Peyer's patch (tissue), 4 donors: ENCODE data around the gene KIFAP3. TPM values are rescaled to one million over a fixed set of nuclear protein-coding genes. Genes with fewer than 3 reads are reported as not detected.

Experiments
- DNase-seq, 3 donors: peaks; one replicate each; pipeline ENCODE4 v3.0.0-alpha.2; 2017 to 2019
- H3K27ac ChIP-seq, 4 donors: fragments of 200-600 bp; sonication (generic); one replicate each; pipeline ENCODE4 v1.5.1; 2016 to 2019
- H3K27me3 ChIP-seq, 2 donors: fragments of 200-600 bp; sonication (generic); one replicate each; pipeline ENCODE4 v1.5.1; 2019
- H3K36me3 ChIP-seq, 3 donors: fragments of 200-600 bp; sonication (generic); one replicate each; pipeline ENCODE4 v1.5.1; 2016 to 2019
- H3K4me1 ChIP-seq, 4 donors: fragments of 200-600 bp; sonication (generic); one replicate each; pipeline ENCODE4 v1.5.1; 2016 to 2019
- H3K4me3 ChIP-seq, 4 donors: fragments of 200-600 bp; sonication (generic); 1 replicate in 3 of 4; 2 replicates in 1 of 4; pipeline ENCODE4 v1.5.1; 2016 to 2019; ENCODE audit warnings: mild to moderate bottlenecking in 1 of 4
- H3K9me3 ChIP-seq, 4 donors: fragments of 200-600 bp; sonication (generic); one replicate each; pipeline ENCODE4 v1.5.1; 2016 to 2019; ENCODE audit warnings: mild to moderate bottlenecking in 1 of 4
- POLR2A ChIP-seq, 2 donors: fragments of 450-650 bp; IDR thresholded peaks; one replicate each; pipeline ENCODE4 v1.5.1; 2017; ENCODE audit warnings: antibody characterized with exemption in 2 of 2, mild to moderate bottlenecking in 2 of 2, moderate library complexity in 2 of 2
- total RNA-seq, 4 donors: library from RNA; depleted of rRNA; stranded (reverse); fragments of >200 nt; gene quantifications; one replicate each; pipeline ENCODE4 v1.1.0, GENCODE V29; 2016
- TF ChIP-seq, protein P1 (sequence below), 6 experiments: fragments of 450-650 bp in 4 of 6; fragments of 200-600 bp in 2 of 6; sonication (generic) in 1 of 6; IDR thresholded peaks; one replicate each; pipeline ENCODE4 v1.5.1; 2017 to 2019; ENCODE audit warnings: antibody characterized with exemption in 6 of 6, mild to moderate bottlenecking in 3 of 6, moderate library complexity in 1 of 6

Gene KIFAP3
- total RNA-seq, 4 donors from 2014 or later, result 22.9 to 39.7 (median 25.9) TPM

DNA sequence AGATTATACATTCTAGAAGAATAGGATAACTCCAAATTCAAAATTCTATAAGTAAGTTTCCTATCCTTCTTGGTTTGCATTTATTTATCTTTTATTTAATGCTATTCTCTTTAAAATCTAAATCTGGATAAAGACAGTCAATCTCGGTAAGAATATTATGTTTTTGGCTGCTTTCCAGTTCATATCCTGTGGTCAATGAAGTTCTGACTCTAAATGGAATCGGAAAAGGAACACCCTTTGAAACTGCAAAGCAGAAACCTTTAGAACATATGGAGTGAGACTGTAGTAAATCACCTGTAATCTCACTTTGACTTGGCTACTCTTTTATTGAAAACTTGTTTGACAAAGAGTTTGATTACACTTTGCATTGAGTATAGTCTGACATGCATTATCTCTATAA is 85.2 kb downstream of the KIFAP3 start:
- DNase-seq, result no peak
- Histone ChIP-seq H3K4me3 (no peak overlapping the region), H3K27ac (no peak overlapping the region), H3K36me3 (no peaks in the 10 kb centered on the region), H3K9me3 (no peaks in the 10 kb centered on the region), H3K4me1 (no peaks in the 10 kb centered on the region), H3K27me3 (no peaks in the 10 kb centered on the region)
- TF ChIP-seq, protein P1, sequence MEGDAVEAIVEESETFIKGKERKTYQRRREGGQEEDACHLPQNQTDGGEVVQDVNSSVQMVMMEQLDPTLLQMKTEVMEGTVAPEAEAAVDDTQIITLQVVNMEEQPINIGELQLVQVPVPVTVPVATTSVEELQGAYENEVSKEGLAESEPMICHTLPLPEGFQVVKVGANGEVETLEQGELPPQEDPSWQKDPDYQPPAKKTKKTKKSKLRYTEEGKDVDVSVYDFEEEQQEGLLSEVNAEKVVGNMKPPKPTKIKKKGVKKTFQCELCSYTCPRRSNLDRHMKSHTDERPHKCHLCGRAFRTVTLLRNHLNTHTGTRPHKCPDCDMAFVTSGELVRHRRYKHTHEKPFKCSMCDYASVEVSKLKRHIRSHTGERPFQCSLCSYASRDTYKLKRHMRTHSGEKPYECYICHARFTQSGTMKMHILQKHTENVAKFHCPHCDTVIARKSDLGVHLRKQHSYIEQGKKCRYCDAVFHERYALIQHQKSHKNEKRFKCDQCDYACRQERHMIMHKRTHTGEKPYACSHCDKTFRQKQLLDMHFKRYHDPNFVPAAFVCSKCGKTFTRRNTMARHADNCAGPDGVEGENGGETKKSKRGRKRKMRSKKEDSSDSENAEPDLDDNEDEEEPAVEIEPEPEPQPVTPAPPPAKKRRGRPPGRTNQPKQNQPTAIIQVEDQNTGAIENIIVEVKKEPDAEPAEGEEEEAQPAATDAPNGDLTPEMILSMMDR (IDR thresholded peaks at IDR 0.05), result no peak
- TF ChIP-seq POLR2A (IDR thresholded peaks at IDR 0.05), result no peak

DNA sequence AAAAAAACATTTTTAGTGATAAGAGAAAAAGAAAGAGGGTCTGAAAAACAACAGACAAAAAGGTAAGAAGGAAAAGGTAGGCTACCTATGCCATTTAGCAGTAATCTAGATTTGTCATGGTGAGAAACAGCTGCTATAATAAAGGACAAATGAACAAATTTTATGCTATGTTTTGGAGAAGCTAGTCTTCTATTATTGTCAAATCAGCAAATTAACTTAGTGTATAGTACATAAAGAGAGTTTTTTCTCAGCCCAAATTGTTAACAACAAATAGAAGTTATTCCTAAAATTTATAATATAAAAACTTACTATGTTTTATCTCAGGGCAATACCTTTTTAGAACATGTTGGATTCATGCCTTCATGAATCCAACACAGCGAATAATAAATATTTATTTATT is 88.7 kb downstream of the KIFAP3 start:
- Histone ChIP-seq H3K4me1 (no peaks in the 10 kb centered on the region), H3K36me3 (peaks cover 0 to 18% (median 0%) of the 10 kb centered on the region in 3 donors), H3K27ac (no peak overlapping the region), H3K4me3 (no peak overlapping the region), H3K27me3 (no peaks in the 10 kb centered on the region), H3K9me3 (no peaks in the 10 kb centered on the region)
- DNase-seq, result no peak
- TF ChIP-seq POLR2A (IDR thresholded peaks at IDR 0.05), result no peak
- TF ChIP-seq, protein P1 (IDR thresholded peaks at IDR 0.05), result no peak

DNA sequence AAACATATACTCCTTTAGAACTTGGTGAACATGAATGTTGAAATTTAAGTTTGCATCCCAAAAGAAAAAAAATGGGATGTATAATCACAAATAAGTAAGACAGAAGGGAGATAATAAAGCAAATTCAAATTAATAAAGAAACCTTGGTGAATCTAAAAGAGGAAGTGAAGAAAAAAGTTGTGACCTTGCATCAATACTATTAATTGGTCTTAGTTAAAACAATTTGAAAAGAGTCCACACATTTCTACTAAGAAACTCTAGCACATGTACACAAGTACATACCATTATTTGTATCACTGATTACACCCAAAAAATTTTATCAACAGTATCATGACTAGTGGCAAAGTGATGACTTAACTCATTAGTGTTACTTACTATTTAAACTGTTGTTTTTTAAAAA is 100.4 kb downstream of the KIFAP3 start:
- TF ChIP-seq POLR2A (IDR thresholded peaks at IDR 0.05), result no peak
- TF ChIP-seq, protein P1 (IDR thresholded peaks at IDR 0.05), result no peak
- DNase-seq, result no peak
- H3K4me1 ChIP-seq, result no peaks in the 10 kb centered on the region
- no peaks in the 10 kb centered on the region for H3K36me3 ChIP-seq
- no peaks in the 10 kb centered on the region for H3K9me3 ChIP-seq
- H3K4me3 ChIP-seq, result no peak overlapping the region
- no peaks in the 10 kb centered on the region for H3K27me3 ChIP-seq
- H3K27ac ChIP-seq, result no peak overlapping the region

DNA sequence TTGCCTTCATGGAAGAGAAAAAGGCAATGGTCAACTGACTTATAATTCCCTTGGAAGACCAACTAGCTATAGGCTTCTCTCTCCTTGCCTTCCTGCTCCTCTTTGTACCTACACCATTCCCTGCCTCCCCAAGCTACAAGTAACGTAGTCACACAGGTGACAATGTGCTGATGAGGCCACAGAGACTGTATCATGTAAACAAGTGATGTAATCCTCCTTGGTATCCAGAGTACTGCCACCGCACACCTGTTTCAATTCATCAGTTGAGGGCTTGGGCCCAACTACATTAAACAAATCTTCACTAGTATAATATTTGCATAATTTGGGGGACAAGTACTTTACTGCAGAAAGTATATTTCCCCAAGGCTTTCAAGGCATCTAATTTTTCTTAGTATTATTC is 104.4 kb downstream of the KIFAP3 start:
- no peak for DNase-seq
- Histone ChIP-seq H3K36me3 (no peaks in the 10 kb centered on the region), H3K4me3 (no peak overlapping the region), H3K9me3 (no peaks in the 10 kb centered on the region), H3K27me3 (no peaks in the 10 kb centered on the region), H3K27ac (no peak overlapping the region), H3K4me1 (no peaks in the 10 kb centered on the region)
- TF ChIP-seq, protein P1 (IDR thresholded peaks at IDR 0.05), result no peak
- no peak for TF ChIP-seq POLR2A (IDR thresholded peaks at IDR 0.05)

DNA sequence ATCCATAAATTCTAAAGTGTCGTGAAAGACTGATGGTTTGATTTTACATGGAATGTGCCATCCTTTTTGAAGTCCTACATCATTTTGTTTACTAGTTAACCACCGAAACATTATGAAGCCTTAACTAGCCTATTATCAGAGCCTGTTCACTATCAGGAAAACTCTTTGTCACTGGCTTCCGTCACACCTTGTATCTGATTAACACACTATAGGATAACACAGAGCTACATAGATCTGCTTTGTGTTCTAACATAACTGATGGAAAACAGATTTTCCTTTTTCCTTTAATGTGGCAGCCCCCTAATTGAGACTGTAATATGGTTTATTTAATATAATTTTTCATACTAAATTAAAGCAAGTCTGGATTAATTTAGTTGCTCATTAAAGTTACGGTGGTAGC is 106.3 kb downstream of the KIFAP3 start:
- no peak for TF ChIP-seq POLR2A (IDR thresholded peaks at IDR 0.05)
- TF ChIP-seq, protein P1 (IDR thresholded peaks at IDR 0.05), result no peak
- no peaks in the 10 kb centered on the region for H3K27me3 ChIP-seq
- H3K9me3 ChIP-seq, result no peaks in the 10 kb centered on the region
- H3K36me3 ChIP-seq, result no peaks in the 10 kb centered on the region
- no peak overlapping the region for H3K4me3 ChIP-seq
- no peak overlapping the region for H3K27ac ChIP-seq
- H3K4me1 ChIP-seq, result no peaks in the 10 kb centered on the region
- DNase-seq, result no peak

DNA sequence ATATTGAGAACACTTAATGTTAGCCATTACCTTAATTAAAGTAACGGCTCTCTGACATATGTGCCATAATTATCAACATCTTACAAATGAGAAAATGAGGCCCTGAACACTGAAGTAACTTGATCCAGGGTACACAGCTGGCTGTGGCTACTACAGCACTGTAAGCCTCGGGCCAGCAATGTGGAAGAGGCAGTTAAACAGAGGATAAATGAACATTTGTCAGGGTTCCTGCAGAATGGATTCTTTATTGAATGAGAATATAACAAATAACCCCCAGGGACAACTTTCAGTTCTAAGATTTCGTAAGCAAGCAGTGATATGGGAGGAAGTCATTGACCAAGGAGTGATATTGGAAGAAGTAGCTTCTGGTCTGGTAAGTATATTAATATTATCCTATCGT is 110.3 kb downstream of the KIFAP3 start:
- H3K27ac ChIP-seq, result no peak overlapping the region
- no peaks in the 10 kb centered on the region for H3K4me1 ChIP-seq
- no peak overlapping the region for H3K4me3 ChIP-seq
- TF ChIP-seq, protein P1 (IDR thresholded peaks at IDR 0.05), result no peak
- no peak for TF ChIP-seq POLR2A (IDR thresholded peaks at IDR 0.05)
- H3K27me3 ChIP-seq, result no peaks in the 10 kb centered on the region
- H3K36me3 ChIP-seq, result no peaks in the 10 kb centered on the region
- no peaks in the 10 kb centered on the region for H3K9me3 ChIP-seq
- no peak for DNase-seq
